Activated CD4-positive, alpha-beta memory T cell treated with anti-CD3 and anti-CD28 coated beads, Interleukin-2, amount 10 ng/mL, durations not matched to agents 7 days and 5 days (primary cell): Measurements from ENCODE around the gene RBFOX2. TPM values are rescaled to one million over a fixed set of nuclear protein-coding genes. Genes with fewer than 3 reads are reported as not detected.

Source experiments
- CTCF ChIA-PET: fragments of 350-600 bp; sonication (Branson Sonifier 250); formaldehyde crosslinking; loops from one replicate; lab custom pipeline; 2021; ENCODE audit warnings: antibody characterized with exemption, inconsistent platforms; lab: Charles Lee
- POLR2A ChIA-PET: fragments of 350-600 bp; sonication (Branson Sonifier 250); formaldehyde crosslinking; loops from one replicate; lab custom pipeline; 2021; ENCODE audit warnings: antibody characterized with exemption; lab: Charles Lee
- DNase-seq: peaks from one replicate; pipeline ENCODE4 v3.0.0-alpha.2; 2020
- H3K27ac Mint-ChIP-seq: one replicate; pipeline ENCODE4 v1.8.0; 2021; ENCODE audit warnings: mild to moderate bottlenecking, mixed read lengths
- H3K27me3 Mint-ChIP-seq: one replicate; pipeline ENCODE4 v1.8.0; 2021; ENCODE audit warnings: mixed read lengths
- H3K36me3 Mint-ChIP-seq: one replicate; pipeline ENCODE4 v1.8.0; 2021; ENCODE audit warnings: low read depth, mixed read lengths
- H3K4me1 Mint-ChIP-seq: one replicate; pipeline ENCODE4 v1.8.0; 2021; ENCODE audit warnings: mixed read lengths
- H3K4me3 Mint-ChIP-seq: one replicate; pipeline ENCODE4 v1.8.0; 2021; ENCODE audit warnings: mild to moderate bottlenecking, mixed read lengths
- H3K9me3 Mint-ChIP-seq: one replicate; pipeline ENCODE4 v1.8.0; 2021; ENCODE audit warnings: mixed read lengths
- total RNA-seq, 2 experiments: library from RNA; stranded (reverse); gene quantifications; one replicate each; pipeline ENCODE4 v1.2.3, GENCODE V29; 2021

RBFOX2 gene
- total RNA-seq, 2 experiments from 2014 or later: 0.83 to 1.4 TPM

GRCh38 chr22:35690001-35690400, 338.6 kb downstream of the RBFOX2 start:
- H3K27me3 Mint-ChIP-seq: no peaks in the 10 kb centered on the region
- H3K9me3 Mint-ChIP-seq: no peaks in the 10 kb centered on the region
- no peaks in the 10 kb centered on the region for H3K4me1 Mint-ChIP-seq
- DNase-seq: no peak
- CTCF ChIA-PET: interaction anchor here (1.1 kb wide), 1 partner anchor 376 kb away, joined by 3 read pairs; no protein-coding TSS in a partner anchor
- POLR2A ChIA-PET: interaction anchor here (1.2 to 1.5 kb wide), 2 partner anchors 8 to 42 kb away, joined by 3 to 5 read pairs; partner anchors contain the start of gene APOL6
- no peak overlapping the region for H3K27ac Mint-ChIP-seq
- H3K36me3 Mint-ChIP-seq: no peaks in the 10 kb centered on the region
- H3K4me3 Mint-ChIP-seq: no peak overlapping the region

GRCh38 chr22:35688913-35689675, 339.5 kb downstream of the RBFOX2 start:
- Mint-ChIP-seq H3K36me3 (no peaks in the 10 kb centered on the region), H3K4me1 (no peaks in the 10 kb centered on the region), H3K27me3 (no peaks in the 10 kb centered on the region), H3K27ac (no peak overlapping the region), H3K9me3 (no peaks in the 10 kb centered on the region), H3K4me3 (no peak overlapping the region)
- no peak for DNase-seq
- POLR2A ChIA-PET: interaction anchor here (1.0 kb wide), 1 partner anchor 40 kb away, joined by 4 read pairs; the partner anchor contains the start of gene APOL6
- CTCF ChIA-PET: no interaction called here

Other genes with a start within 250 kb of the RBFOX2 start
- 100 to 1,000 TPM; 119 to 121 TPM for gene APOL3, start 131.9 kb upstream of the RBFOX2 start, total RNA-seq
- gene APOL4, start 173.0 kb upstream of the RBFOX2 start, total RNA-seq: 1 to 10 TPM; 7.5 to 7.6 TPM
- 10 to 100 TPM; 82.3 to 83.0 TPM for gene APOL2, start 210.7 kb upstream of the RBFOX2 start, total RNA-seq
- 10 to 100 TPM; 63.0 to 64.0 TPM for gene APOL1, start 224.3 kb upstream of the RBFOX2 start, total RNA-seq